ENCODE measurements around the gene RABGAP1L. TPM values are rescaled to one million over a fixed set of nuclear protein-coding genes. Genes with fewer than 3 reads are reported as not detected.

The RABGAP1L gene
- total and polyA plus RNA-seq, 2 of the 4 experiments (the other 2 are of a cell fraction), result 7.9 to 26.7 TPM

DNA sequence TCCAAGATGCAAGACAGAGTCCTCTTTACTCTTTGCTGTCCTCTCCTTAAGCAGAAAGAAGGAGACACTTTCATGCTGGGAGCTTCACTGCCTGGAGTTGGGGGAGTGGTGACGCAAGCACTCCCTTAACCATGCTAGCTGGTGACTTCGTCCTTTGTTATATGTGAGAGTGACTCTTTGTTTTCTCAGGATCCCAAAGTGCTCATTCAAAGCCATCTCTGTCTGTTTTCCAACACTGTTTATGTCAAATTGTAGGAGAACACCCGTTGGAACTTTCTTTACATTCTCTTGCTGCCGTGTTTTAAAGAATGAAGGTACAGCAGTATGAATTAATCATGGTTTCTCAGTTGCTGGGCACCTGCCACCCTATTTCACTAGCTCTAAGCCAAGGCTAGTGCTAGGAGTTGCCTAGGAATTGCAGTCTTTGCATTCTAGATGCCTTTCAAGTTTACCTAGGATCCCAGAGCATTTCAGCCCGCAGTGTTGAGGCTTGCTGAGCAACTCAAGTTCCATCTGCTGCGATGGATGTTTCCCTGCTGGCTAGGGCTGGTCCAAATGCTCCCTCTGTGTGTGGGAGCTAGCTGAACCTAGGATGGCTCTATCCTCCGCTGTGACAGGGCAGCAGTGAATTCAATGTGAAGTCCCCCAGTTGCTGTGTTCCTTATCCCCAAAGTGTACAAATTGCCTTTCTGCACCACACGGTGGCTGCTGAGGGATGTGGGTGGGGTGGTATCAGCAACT, 205.8 kb downstream of the RABGAP1L start:
- H2AK9ac ChIP-seq (replicated peaks; ENCODE audit: low read depth, low read length, poor library complexity), result peak overlapping the region; percentile 52
- H3K9me3 ChIP-seq (ENCODE audit: control insufficient read depth, insufficient read depth, low read length), result no peaks in the 10 kb centered on the region
- ATAC-seq (ENCODE audit: low read depth), result no peak
- H3K4me1 ChIP-seq (ENCODE audit: control insufficient read depth, insufficient read depth, low read length), result no peaks in the 10 kb centered on the region
- no peak overlapping the region for H3K18ac ChIP-seq (ENCODE audit: low read depth, low read length)
- no peak overlapping the region for H2BK120ac ChIP-seq (ENCODE audit: low read depth, low read length)
- no peak overlapping the region for H2BK5ac ChIP-seq (ENCODE audit: low read depth, low read length, poor library complexity, severe bottlenecking)
- no peak overlapping the region for H2BK20ac ChIP-seq (ENCODE audit: low read depth, low read length)
- no peak overlapping the region for H3K9ac ChIP-seq (ENCODE audit: low read depth, low read length)
- H2BK15ac ChIP-seq (ENCODE audit: low read depth, low read length), result no peak overlapping the region
- no peak overlapping the region for H3K23ac ChIP-seq (ENCODE audit: low read depth, low read length)
- no peaks in the 10 kb centered on the region for H4K20me1 ChIP-seq (ENCODE audit: insufficient read depth, low read length)
- dilution Hi-C loops (cut with HindIII; ENCODE audit: low sequenced_read_pairs, unreplicated experiment) (no loop called here), intact Hi-C loops (cut with micrococcal nuclease) (no loop called here), in situ Hi-C loops (cut with MboI; ENCODE audit: low sequenced_read_pairs) (no loop called here)
- DNase-seq, result no peak
- no peaks in the 10 kb centered on the region for H3K27me3 ChIP-seq (ENCODE audit: control insufficient read depth, insufficient read depth, low read length)
- H3K4me3 ChIP-seq (ENCODE audit: insufficient read depth, low read depth, low read length), result no peak overlapping the region
- no peak overlapping the region for H3K14ac ChIP-seq (replicated peaks; ENCODE audit: low read depth, low read length)
- no peak overlapping the region for H3K27ac ChIP-seq (ENCODE audit: insufficient read depth, low read length)
- H2AK5ac ChIP-seq (ENCODE audit: low read depth, low read length), result no peak overlapping the region
- H3K56ac ChIP-seq (ENCODE audit: extremely low read depth, insufficient read depth, low read length), result no peak overlapping the region
- no peak overlapping the region for H4K91ac ChIP-seq (ENCODE audit: insufficient read depth, low read depth, low read length)
- ChIA-PET CTCF (no interaction called here), POLR2A (ENCODE audit: unreplicated experiment) (no interaction called here)
- H3K9me1 ChIP-seq (ENCODE audit: insufficient read depth, low read length), result peaks cover 4% of the 10 kb centered on the region; the same call in 1 of the 2 replicates
- no peak overlapping the region for H3K4ac ChIP-seq (ENCODE audit: low read depth, low read length)
- TF ChIP-seq CEBPB (IDR thresholded peaks at IDR 0.05; ENCODE audit: low read depth, low read length), result no peak
- TF ChIP-seq RCOR1 (IDR thresholded peaks at IDR 0.05; ENCODE audit: insufficient replicate concordance, low read length), result no peak
- no peak for TF ChIP-seq MAFK (IDR thresholded peaks at IDR 0.05; ENCODE audit: low read depth, low read length)
- no peak for TF ChIP-seq NFE2L2 (IDR thresholded peaks at IDR 0.05; ENCODE audit: low read depth, low read length)
- peak overlapping the region; percentile 2 for H2AFZ ChIP-seq (replicated peaks; ENCODE audit: low read length, poor library complexity)
- H4K5ac ChIP-seq (ENCODE audit: low read depth, low read length), result no peak overlapping the region
- no peak overlapping the region for H3K4me2 ChIP-seq (ENCODE audit: low read depth, low read length)
- no peaks in the 10 kb centered on the region for H3K79me1 ChIP-seq (ENCODE audit: low read depth in 1 of 2, low read length in 2 of 2)
- H4K8ac ChIP-seq (ENCODE audit: low read depth in 2 of 2, low read length in 2 of 2), result no peak overlapping the region
- BruUV-seq (replicated peaks), result no TSS peak
- WGBS, 2 experiments (ENCODE audit: extremely low coverage in 2 of 2, insufficient read length in 1 of 2), result 100% methylated on average over 1 of the region's 8 CpGs; no CpG with 5 or more reads in 1 of the 2 experiments
- no peaks in the 10 kb centered on the region for H3K36me3 ChIP-seq (ENCODE audit: control insufficient read depth, insufficient read depth, low read length)
